ENCODE results near the gene DDX46. TPM values are rescaled to one million over a fixed set of nuclear protein-coding genes. Genes with fewer than 3 reads are reported as not detected.

Gene DDX46
- total and polyA plus RNA-seq, 2 experiments from 2014 or later = 16.9 to 19.6 TPM

- Histone ChIP-seq H4K20me1 (ENCODE audit: insufficient read depth) (no peaks in the 10 kb centered on the region), H3K27ac (no peak overlapping the region), H2AFZ (no peak overlapping the region), H3F3A (ENCODE audit: insufficient read depth) (0 out of 2 replicates have a peak, but pooled peaks cover 8% of the 10 kb centered on the region), H3K79me2 (ENCODE audit: insufficient read depth) (no peaks in the 10 kb centered on the region), H3K27me3 (replicated peaks; ENCODE audit: insufficient read depth) (no peaks in the 10 kb centered on the region), H3K9me3 (ENCODE audit: low read depth) (no peaks in the 10 kb centered on the region), H3K9me2 (ENCODE audit: insufficient read depth) (no peaks in the 10 kb centered on the region), H3K4me1 (ENCODE audit: insufficient read depth) (peaks cover 4% of the 10 kb centered on the region; the same call in 1 of the 2 replicates), H3K4me2 (ENCODE audit: unreplicated experiment) (no peak overlapping the region), H3K9ac (no peak overlapping the region), H3K36me3 (ENCODE audit: low read depth) (peaks cover 65% of the 10 kb centered on the region), H3K4me3 (no peak overlapping the region)
- WGBS, 2 experiments (ENCODE audit: low coverage in 1 of 2, low lambda C conversion rate in 2 of 2, missing lambda C conversion rate in 2 of 2) = 96 to 98% methylated on average over 8 of the region's 8 CpGs
- no peak for TF ChIP-seq EZH2 (IDR thresholded peaks at IDR 0.05; ENCODE audit: insufficient read depth, poor library complexity, severe bottlenecking)
- no peak for TF ChIP-seq EZH2phosphoT487 (IDR thresholded peaks at IDR 0.05; ENCODE audit: insufficient read depth, low read depth)
- no peak for DNase-seq
- in situ Hi-C loops (cut with MboI) = no loop called here
Measured at GRCh38 chr5:134794819-134795218, 36.2 kb downstream of the DDX46 start.

GRCh38 chr5:134798468-134798867, 39.9 kb downstream of the DDX46 start:
- WGBS, 2 experiments (ENCODE audit: low coverage in 1 of 2, low lambda C conversion rate in 2 of 2, missing lambda C conversion rate in 2 of 2) = 91 to 95% methylated on average over 5 of the region's 5 CpGs
- H3K9me3 ChIP-seq (ENCODE audit: low read depth) = no peaks in the 10 kb centered on the region
- H3F3A ChIP-seq (ENCODE audit: insufficient read depth) = 0 out of 2 replicates have a peak, but pooled peaks cover 8% of the 10 kb centered on the region
- H3K9ac ChIP-seq = no peak overlapping the region
- H3K4me2 ChIP-seq (ENCODE audit: unreplicated experiment) = no peak overlapping the region
- DNase-seq = no peak
- TF ChIP-seq EZH2phosphoT487 (IDR thresholded peaks at IDR 0.05; ENCODE audit: insufficient read depth, low read depth) (no peak), EZH2 (IDR thresholded peaks at IDR 0.05; ENCODE audit: insufficient read depth, poor library complexity, severe bottlenecking) (no peak)
- no peaks in the 10 kb centered on the region for H3K27me3 ChIP-seq (replicated peaks; ENCODE audit: insufficient read depth)
- H3K9me2 ChIP-seq (ENCODE audit: insufficient read depth) = no peaks in the 10 kb centered on the region
- in situ Hi-C loops (cut with MboI) = no loop called here
- H4K20me1 ChIP-seq (ENCODE audit: insufficient read depth) = no peaks in the 10 kb centered on the region
- H3K79me2 ChIP-seq (ENCODE audit: insufficient read depth) = peaks cover 11% of the 10 kb centered on the region
- H3K27ac ChIP-seq = no peak overlapping the region
- H3K36me3 ChIP-seq (ENCODE audit: low read depth) = peaks cover 37% of the 10 kb centered on the region
- no peak overlapping the region for H2AFZ ChIP-seq
- no peak overlapping the region for H3K4me3 ChIP-seq
- peaks cover 4% of the 10 kb centered on the region; the same call in 1 of the 2 replicates for H3K4me1 ChIP-seq (ENCODE audit: insufficient read depth)

GRCh38 chr5:134803821-134804220, 45.2 kb downstream of the DDX46 start:
- Histone ChIP-seq H3K4me1 (ENCODE audit: insufficient read depth) (no peaks in the 10 kb centered on the region), H3K9me3 (ENCODE audit: low read depth) (no peaks in the 10 kb centered on the region), H3K9me2 (ENCODE audit: insufficient read depth) (no peaks in the 10 kb centered on the region), H3K79me2 (ENCODE audit: insufficient read depth) (peaks cover 18% of the 10 kb centered on the region), H3K27ac (no peak overlapping the region), H3K27me3 (replicated peaks; ENCODE audit: insufficient read depth) (no peaks in the 10 kb centered on the region), H3K9ac (no peak overlapping the region), H3F3A (ENCODE audit: insufficient read depth) (no peaks in the 10 kb centered on the region), H2AFZ (no peak overlapping the region), H3K36me3 (ENCODE audit: low read depth) (peaks cover 13% of the 10 kb centered on the region), H3K4me3 (no peak overlapping the region), H4K20me1 (ENCODE audit: insufficient read depth) (no peaks in the 10 kb centered on the region), H3K4me2 (ENCODE audit: unreplicated experiment) (no peak overlapping the region)
- WGBS, 2 experiments (ENCODE audit: low coverage in 1 of 2, low lambda C conversion rate in 2 of 2, missing lambda C conversion rate in 2 of 2) = 91 to 94% methylated on average over 4 of the region's 4 CpGs
- in situ Hi-C loops (cut with MboI) = no loop called here
- DNase-seq = no peak
- no peak for TF ChIP-seq EZH2 (IDR thresholded peaks at IDR 0.05; ENCODE audit: insufficient read depth, poor library complexity, severe bottlenecking)
- TF ChIP-seq EZH2phosphoT487 (IDR thresholded peaks at IDR 0.05; ENCODE audit: insufficient read depth, low read depth) = no peak

GRCh38 chr5:134813407-134813806, 54.8 kb downstream of the DDX46 start:
- TF ChIP-seq EZH2phosphoT487 (IDR thresholded peaks at IDR 0.05; ENCODE audit: insufficient read depth, low read depth) = no peak
- DNase-seq = no peak
- H3K9me3 ChIP-seq (ENCODE audit: low read depth) = no peaks in the 10 kb centered on the region
- H2AFZ ChIP-seq = no peak overlapping the region
- H3K9me2 ChIP-seq (ENCODE audit: insufficient read depth) = no peaks in the 10 kb centered on the region
- no peaks in the 10 kb centered on the region for H3K4me1 ChIP-seq (ENCODE audit: insufficient read depth)
- H3K9ac ChIP-seq = no peak overlapping the region
- H4K20me1 ChIP-seq (ENCODE audit: insufficient read depth) = no peaks in the 10 kb centered on the region
- 0 out of 2 replicates have a peak, but pooled peaks cover 6% of the 10 kb centered on the region for H3F3A ChIP-seq (ENCODE audit: insufficient read depth)
- H3K4me2 ChIP-seq (ENCODE audit: unreplicated experiment) = no peak overlapping the region
- H3K79me2 ChIP-seq (ENCODE audit: insufficient read depth) = no peaks in the 10 kb centered on the region; the same call in 1 of the 2 replicates
- peaks cover 57% of the 10 kb centered on the region for H3K36me3 ChIP-seq (ENCODE audit: low read depth)
- H3K4me3 ChIP-seq = no peak overlapping the region
- in situ Hi-C loops (cut with MboI) = no loop called here
- WGBS, 2 experiments (ENCODE audit: low coverage in 1 of 2, low lambda C conversion rate in 2 of 2, missing lambda C conversion rate in 2 of 2) = 98% methylated on average over 2 of the region's 2 CpGs
- H3K27ac ChIP-seq = no peak overlapping the region
- H3K27me3 ChIP-seq (replicated peaks; ENCODE audit: insufficient read depth) = no peaks in the 10 kb centered on the region

GRCh38 chr5:134813827-134814226, 55.2 kb downstream of the DDX46 start:
- Histone ChIP-seq H3K4me2 (ENCODE audit: unreplicated experiment) (no peak overlapping the region), H3K79me2 (ENCODE audit: insufficient read depth) (no peaks in the 10 kb centered on the region), H2AFZ (no peak overlapping the region), H3K9me2 (ENCODE audit: insufficient read depth) (no peaks in the 10 kb centered on the region), H3K9ac (no peak overlapping the region), H3K27ac (no peak overlapping the region), H3K36me3 (ENCODE audit: low read depth) (peaks cover 55% of the 10 kb centered on the region), H3F3A (ENCODE audit: insufficient read depth) (0 out of 2 replicates have a peak, but pooled peaks cover 6% of the 10 kb centered on the region), H3K27me3 (replicated peaks; ENCODE audit: insufficient read depth) (no peaks in the 10 kb centered on the region), H3K4me3 (no peak overlapping the region), H3K9me3 (ENCODE audit: low read depth) (no peaks in the 10 kb centered on the region), H3K4me1 (ENCODE audit: insufficient read depth) (no peaks in the 10 kb centered on the region), H4K20me1 (ENCODE audit: insufficient read depth) (no peaks in the 10 kb centered on the region)
- no peak for DNase-seq
- in situ Hi-C loops (cut with MboI) = no loop called here
- TF ChIP-seq EZH2phosphoT487 (IDR thresholded peaks at IDR 0.05; ENCODE audit: insufficient read depth, low read depth) (no peak), EZH2 (IDR thresholded peaks at IDR 0.05; ENCODE audit: insufficient read depth, poor library complexity, severe bottlenecking) (no peak)
